PC-9 (cell line): ENCODE measurements around the gene ARRB1. TPM values are rescaled to one million over a fixed set of nuclear protein-coding genes. Genes with fewer than 3 reads are reported as not detected.

Experiments used
- BruUV-seq: library from RNA; stranded (reverse); fragments of 400-500 nt; replicated peaks from 2 replicates; lab custom pipeline; 2021; lab: Mats Ljungman, UMichigan
- CTCF ChIA-PET: fragments of 300-600 bp; sonication (Branson Sonifier 250); formaldehyde crosslinking; loops from one replicate; lab custom pipeline; 2022; ENCODE audit warnings: antibody characterized with exemption; lab: Charles Lee
- POLR2A ChIA-PET: fragments of 300-600 bp; sonication (Branson Sonifier 250); formaldehyde crosslinking; loops from one replicate; lab custom pipeline; 2022; ENCODE audit warnings: antibody characterized with exemption; ENCODE audit not compliant: unreplicated experiment; lab: Charles Lee
- DNase-seq, 2 experiments: peaks; one replicate each; pipeline versions ENCODE4 v3.0.0 to v3.0.0-alpha.2; 2015 to 2022; ENCODE audit warnings: mixed read lengths in 1 of 2
- H2AFZ ChIP-seq: fragments of 200-600 bp; sonication (generic); 2 replicates; pipeline ENCODE4 v1.8.1; 2017; ENCODE audit warnings: antibody characterized with exemption
- H3F3A ChIP-seq: fragments of 200-600 bp; sonication (generic); 2 replicates; pipeline ENCODE4 v1.8.1; 2017; ENCODE audit warnings: antibody characterized with exemption, mild to moderate bottlenecking, low read depth; ENCODE audit not compliant: insufficient read depth
- H3K27ac ChIP-seq: fragments of 200-600 bp; sonication (generic); 2 replicates; pipeline ENCODE4 v1.6.1; 2016; ENCODE audit warnings: mixed run types
- H3K27me3 ChIP-seq: fragments of 200-600 bp; sonication (generic); 2 replicates; pipeline ENCODE4 v1.6.1; 2016; ENCODE audit warnings: low read depth, mixed run types; ENCODE audit not compliant: insufficient read depth
- H3K36me3 ChIP-seq: fragments of 200-600 bp; sonication (generic); 2 replicates; pipeline ENCODE4 v1.6.1; 2016; ENCODE audit warnings: low read depth, mixed run types
- H3K4me1 ChIP-seq: fragments of 200-600 bp; sonication (generic); replicated peaks from 2 replicates; pipeline ENCODE4 v1.6.1; 2016; ENCODE audit warnings: mixed run types; ENCODE audit not compliant: insufficient read depth
- H3K4me2 ChIP-seq: fragments of 200-600 bp; sonication (generic); 2 replicates; pipeline ENCODE4 v1.6.1; 2017; ENCODE audit warnings: mixed run types
- H3K4me3 ChIP-seq: fragments of 200-600 bp; sonication (generic); 2 replicates; pipeline ENCODE4 v1.6.1; 2016; ENCODE audit warnings: mixed run types
- H3K79me2 ChIP-seq: fragments of 200-600 bp; sonication (generic); 2 replicates; pipeline ENCODE4 v1.6.1; 2017; ENCODE audit warnings: low read depth, mixed run types
- H3K9me2 ChIP-seq: fragments of 200-600 bp; sonication (generic); 2 replicates; pipeline ENCODE4 v1.8.1; 2017; ENCODE audit warnings: mild to moderate bottlenecking; ENCODE audit not compliant: insufficient read depth
- H3K9me3 ChIP-seq: fragments of 200-600 bp; sonication (generic); 2 replicates; pipeline ENCODE4 v1.8.1; 2016; ENCODE audit warnings: low read depth; ENCODE audit not compliant: insufficient read depth
- H4K20me1 ChIP-seq: fragments of 200-600 bp; sonication (generic); 2 replicates; pipeline ENCODE4 v1.8.1; 2017; ENCODE audit not compliant: insufficient read depth
- CTCF ChIP-seq: fragments of 200-600 bp; sonication (generic); conservative IDR thresholded peaks from 2 replicates; pipeline ENCODE4 v1.6.1; 2017; ENCODE audit warnings: mixed run types, antibody characterized with exemption, mild to moderate bottlenecking, moderate library complexity
- EZH2 ChIP-seq: fragments of 200-600 bp; sonication (generic); IDR thresholded peaks from 2 replicates; pipeline ENCODE4 v1.8.0; 2017; ENCODE audit warnings: antibody characterized with exemption, low read depth
- intact Hi-C: fragments of 100-400 bp; cut with micrococcal nuclease; formaldehyde crosslinking; loops from one replicate; pipeline ENCODE4 v1.10.0; 2022; ENCODE audit not compliant: unreplicated experiment
- total RNA-seq: library from RNA; stranded (reverse); gene quantifications from 2 replicates; pipeline ENCODE4 v1.2.3, GENCODE V29; 2021

ARRB1 gene
- total RNA-seq, 1 experiment from 2014 or later: 31.8 TPM

GRCh38 chr11:75350122-75350742 is 1.2 kb downstream of the ARRB1 start:
- Histone ChIP-seq H3K9me3 (no peaks in the 10 kb centered on the region), H4K20me1 (no peaks in the 10 kb centered on the region), H2AFZ (no peak overlapping the region), H3K4me1 (peaks cover 70% of the 10 kb centered on the region), H3K36me3 (no peaks in the 10 kb centered on the region), H3K27ac (no peak overlapping the region), H3K4me2 (peak overlapping the region; percentile 94), H3K27me3 (no peaks in the 10 kb centered on the region), H3F3A (peaks cover 37% of the 10 kb centered on the region), H3K79me2 (peaks cover 51% of the 10 kb centered on the region), H3K4me3 (peak overlapping the region; percentile 87; the same call in 1 of the 2 replicates), H3K9me2 (no peaks in the 10 kb centered on the region)
- no peak for DNase-seq
- ChIA-PET POLR2A (interaction anchor here (0.6 to 0.7 kb wide), 2 partner anchors 22 to 31 kb away, joined by 3 to 5 read pairs; no protein-coding TSS in a partner anchor), CTCF (interaction anchor here (0.9 kb wide), 1 partner anchor 21 kb away, joined by 5 read pairs; no protein-coding TSS in a partner anchor)
- intact Hi-C loops: no loop called here
- TF ChIP-seq CTCF (no peak), EZH2 (no peak)
- BruUV-seq: no TSS peak

- intact Hi-C loops: no loop called here
- TF ChIP-seq CTCF (no peak), EZH2 (no peak)
- no peak overlapping the region for H3K27ac ChIP-seq
- no peaks in the 10 kb centered on the region for H4K20me1 ChIP-seq
- H3K27me3 ChIP-seq: no peaks in the 10 kb centered on the region
- peaks cover 34% of the 10 kb centered on the region for H3F3A ChIP-seq
- H3K9me2 ChIP-seq: no peaks in the 10 kb centered on the region
- no peaks in the 10 kb centered on the region for H3K36me3 ChIP-seq
- peaks cover 76% of the 10 kb centered on the region for H3K4me1 ChIP-seq
- no peak for DNase-seq
- peak overlapping the region; percentile 94 for H3K4me2 ChIP-seq
- ChIA-PET CTCF (interaction anchor here (0.9 kb wide), 1 partner anchor 21 kb away, joined by 5 read pairs; no protein-coding TSS in a partner anchor), POLR2A (no interaction called here)
- no peak overlapping the region for H2AFZ ChIP-seq
- H3K79me2 ChIP-seq: peaks cover 51% of the 10 kb centered on the region
- no peaks in the 10 kb centered on the region for H3K9me3 ChIP-seq
- H3K4me3 ChIP-seq: peak overlapping the region; percentile 87; the same call in 1 of the 2 replicates
- BruUV-seq: no TSS peak
These were observed 1.8 kb downstream of the ARRB1 start for GRCh38 chr11:75349521-75350116.

- Histone ChIP-seq H3K9me3 (no peaks in the 10 kb centered on the region), H3F3A (peaks cover 43% of the 10 kb centered on the region)
These were observed 3.5 kb downstream of the ARRB1 start for GRCh38 chr11:75347781-75348566.

More at GRCh38 chr11:75347781-75348566, 3.5 kb downstream of the ARRB1 start:
- H2AFZ ChIP-seq: no peak overlapping the region
- CTCF ChIA-PET: no interaction called here
- peak in 1 of 2 experiments; percentile 73 for DNase-seq
- BruUV-seq: no TSS peak
- TF ChIP-seq CTCF (no peak), EZH2 (no peak)
- H3K27me3 ChIP-seq: no peaks in the 10 kb centered on the region
- POLR2A ChIA-PET: interaction anchor here (0.7 kb wide), 1 partner anchor 39 kb away, joined by 3 read pairs; no protein-coding TSS in a partner anchor
- H3K79me2 ChIP-seq: peaks cover 51% of the 10 kb centered on the region
- H3K9me2 ChIP-seq: no peaks in the 10 kb centered on the region
- H3K4me2 ChIP-seq: peak overlapping the region; percentile 94
- H4K20me1 ChIP-seq: no peaks in the 10 kb centered on the region
- peaks cover 88% of the 10 kb centered on the region for H3K4me1 ChIP-seq
- 0 out of 2 replicates have a peak overlapping the region, but pooled peaks have one; percentile 15 for H3K27ac ChIP-seq
- no peaks in the 10 kb centered on the region for H3K36me3 ChIP-seq
- no peak overlapping the region for H3K4me3 ChIP-seq
- intact Hi-C loops: no loop called here
